ENCODE data around the gene MYL1.

DNA sequence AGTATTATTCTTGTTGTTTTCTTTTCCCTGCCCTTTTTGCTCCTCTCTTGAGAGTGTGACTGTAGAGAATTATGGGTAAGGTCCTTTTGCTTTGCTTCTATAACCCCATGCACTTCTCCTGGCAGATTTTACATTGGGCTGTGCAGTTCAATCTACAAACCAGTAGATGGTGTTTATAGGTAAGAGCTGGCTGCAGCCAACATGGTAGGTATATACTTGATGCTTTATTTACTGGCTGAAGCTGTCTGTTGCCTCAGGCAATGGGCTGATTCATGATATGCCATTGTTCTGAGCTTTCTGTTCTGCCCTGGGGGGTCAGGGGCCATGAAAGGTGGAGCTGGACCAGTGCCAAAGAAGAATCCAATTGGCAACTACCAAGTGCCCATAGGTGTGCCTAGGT is 48.3 kb upstream of the MYL1 start:
- TF ChIP-seq SIN3A (conservative IDR thresholded peaks at IDR 0.05 in 1 of 2, IDR thresholded peaks at IDR 0.05 in 1 of 2; ENCODE audit: low read depth in 1 of 2, low read length in 2 of 2) (no peak), TAF1 (IDR thresholded peaks at IDR 0.05; ENCODE audit: low read depth, low read length) (no peak)
- TF ChIP-seq, protein P1, sequence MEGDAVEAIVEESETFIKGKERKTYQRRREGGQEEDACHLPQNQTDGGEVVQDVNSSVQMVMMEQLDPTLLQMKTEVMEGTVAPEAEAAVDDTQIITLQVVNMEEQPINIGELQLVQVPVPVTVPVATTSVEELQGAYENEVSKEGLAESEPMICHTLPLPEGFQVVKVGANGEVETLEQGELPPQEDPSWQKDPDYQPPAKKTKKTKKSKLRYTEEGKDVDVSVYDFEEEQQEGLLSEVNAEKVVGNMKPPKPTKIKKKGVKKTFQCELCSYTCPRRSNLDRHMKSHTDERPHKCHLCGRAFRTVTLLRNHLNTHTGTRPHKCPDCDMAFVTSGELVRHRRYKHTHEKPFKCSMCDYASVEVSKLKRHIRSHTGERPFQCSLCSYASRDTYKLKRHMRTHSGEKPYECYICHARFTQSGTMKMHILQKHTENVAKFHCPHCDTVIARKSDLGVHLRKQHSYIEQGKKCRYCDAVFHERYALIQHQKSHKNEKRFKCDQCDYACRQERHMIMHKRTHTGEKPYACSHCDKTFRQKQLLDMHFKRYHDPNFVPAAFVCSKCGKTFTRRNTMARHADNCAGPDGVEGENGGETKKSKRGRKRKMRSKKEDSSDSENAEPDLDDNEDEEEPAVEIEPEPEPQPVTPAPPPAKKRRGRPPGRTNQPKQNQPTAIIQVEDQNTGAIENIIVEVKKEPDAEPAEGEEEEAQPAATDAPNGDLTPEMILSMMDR (IDR thresholded peaks at IDR 0.05; ENCODE audit: control extremely low read depth in 1 of 3, insufficient read depth in 1 of 3, low read depth in 1 of 3, low read length in 3 of 3): peak in 2 of 3 experiments; percentile 1 to 48; a peak in 2 of 4 replicates

Data from H1 (cell line).